CD14-positive monocyte (primary cell): ENCODE results near the gene MXI1. TPM values are rescaled to one million over a fixed set of nuclear protein-coding genes. Genes with fewer than 3 reads are reported as not detected.

Experiments
- DNase-seq, 3 donors: peaks; one replicate each; pipeline ENCODE4 v3.0.0-alpha.2; 2011 to 2022
- H2AFZ ChIP-seq: 2 replicates; pipeline ENCODE4 v1.6.0; 2012; ENCODE audit warnings: mild to moderate bottlenecking, low read depth, low read length, inconsistent platforms; ENCODE audit not compliant: insufficient read depth, poor library complexity, severe bottlenecking
- H3K27ac ChIP-seq, 2 donors: 1 replicate in 1 of 2; 2 replicates in 1 of 2; pipeline ENCODE4 v1.5.1; 2012 to 2013; ENCODE audit warnings: low read length in 2 of 2, control low read depth in 1 of 2, inconsistent platforms in 1 of 2, low read depth in 1 of 2, mild to moderate bottlenecking in 1 of 2
- H3K27me3 ChIP-seq, 2 donors: one replicate each; pipeline versions ENCODE4 v1.6.0 to v1.6.1; 2011 to 2013; ENCODE audit warnings: low read length in 2 of 2; ENCODE audit not compliant: control insufficient read depth in 2 of 2, insufficient read depth in 2 of 2
- H3K36me3 ChIP-seq, 2 donors: replicated peaks in 1 of 2; 1 replicate in 1 of 2; 2 replicates in 1 of 2; pipeline versions ENCODE4 v1.5.1 to v1.6.1; 2012 to 2013; ENCODE audit warnings: low read length in 2 of 2, control low read depth in 1 of 2, inconsistent platforms in 1 of 2, mild to moderate bottlenecking in 1 of 2; ENCODE audit not compliant: insufficient read depth in 2 of 2, control insufficient read depth in 1 of 2
- H3K4me1 ChIP-seq, 2 donors: 1 replicate in 1 of 2; 2 replicates in 1 of 2; pipeline versions ENCODE4 v1.5.1 to v1.6.1; 2012 to 2013; ENCODE audit warnings: low read length in 2 of 2, control low read depth in 1 of 2, inconsistent platforms in 1 of 2, mild to moderate bottlenecking in 1 of 2, moderate library complexity in 1 of 2; ENCODE audit not compliant: insufficient read depth in 2 of 2, control insufficient read depth in 1 of 2
- H3K4me2 ChIP-seq: replicated peaks from 2 replicates; pipeline ENCODE3; 2012; ENCODE audit warnings: low read length, moderate library complexity, mild to moderate bottlenecking; ENCODE audit not compliant: poor library complexity, severe bottlenecking; ENCODE audit errors: extremely low read depth
- H3K4me3 ChIP-seq, 3 experiments: fragments of 200-600 bp in 1 of 3; sonication (generic) in 1 of 3; replicated peaks in 1 of 3; 1 replicate in 2 of 3; 2 replicates in 1 of 3; pipeline ENCODE4 v1.5.1; 2011 to 2013; ENCODE audit warnings: low read length in 3 of 3, mild to moderate bottlenecking in 3 of 3, control low read depth in 2 of 3, low read depth in 2 of 3, inconsistent platforms in 1 of 3, moderate library complexity in 1 of 3
- H3K79me2 ChIP-seq: 2 replicates; pipeline ENCODE4 v1.6.0; 2012; ENCODE audit warnings: mild to moderate bottlenecking, control low read depth, inconsistent platforms, low read length, moderate library complexity; ENCODE audit not compliant: insufficient read depth
- H3K9ac ChIP-seq: 2 replicates; pipeline ENCODE4 v1.6.0; 2017; ENCODE audit warnings: low read length, mild to moderate bottlenecking; ENCODE audit not compliant: insufficient read depth, poor library complexity, severe bottlenecking
- H3K9me3 ChIP-seq, 2 donors: replicated peaks in 1 of 2; 1 replicate in 1 of 2; 2 replicates in 1 of 2; pipeline versions ENCODE4 v1.5.1 to v1.6.1; 2012 to 2013; ENCODE audit warnings: low read length in 2 of 2, control low read depth in 1 of 2; ENCODE audit not compliant: control insufficient read depth in 1 of 2, insufficient read depth in 1 of 2
- H4K20me1 ChIP-seq: 2 replicates; pipeline ENCODE4 v1.6.0; 2012; ENCODE audit warnings: mild to moderate bottlenecking, low read length, control low read depth, moderate library complexity; ENCODE audit not compliant: insufficient read depth
- H3K27ac Mint-ChIP-seq, 7 donors: one replicate each; pipeline ENCODE4 v1.8.0; 2020; ENCODE audit warnings: mild to moderate bottlenecking in 7 of 7, mixed read lengths in 7 of 7, moderate library complexity in 6 of 7, inconsistent platforms in 2 of 7
- H3K27me3 Mint-ChIP-seq, 3 donors: one replicate each; pipeline ENCODE4 v1.8.0; 2021 to 2022; ENCODE audit warnings: low read depth in 3 of 3, mild to moderate bottlenecking in 3 of 3, mixed read lengths in 3 of 3, moderate library complexity in 3 of 3, inconsistent platforms in 1 of 3
- H3K36me3 Mint-ChIP-seq, 2 donors: one replicate each; pipeline ENCODE4 v1.8.0; 2020; ENCODE audit warnings: mixed read lengths in 2 of 2, inconsistent platforms in 1 of 2, mild to moderate bottlenecking in 1 of 2
- H3K4me1 Mint-ChIP-seq: one replicate; pipeline ENCODE4 v1.8.0; 2020; ENCODE audit warnings: mild to moderate bottlenecking, mixed read lengths
- H3K4me3 Mint-ChIP-seq, 2 donors: one replicate each; pipeline ENCODE4 v1.8.0; 2020; ENCODE audit warnings: mild to moderate bottlenecking in 2 of 2, mixed read lengths in 2 of 2, moderate library complexity in 1 of 2
- H3K9me3 Mint-ChIP-seq, 7 donors: one replicate each; pipeline ENCODE4 v1.8.0; 2020 to 2022; ENCODE audit warnings: mixed read lengths in 7 of 7, mild to moderate bottlenecking in 6 of 7, moderate library complexity in 6 of 7, inconsistent platforms in 2 of 7
- CTCF ChIP-seq: fragments of 200-600 bp; IDR thresholded peaks from one replicate; pipeline ENCODE4 v1.8.0; 2022; ENCODE audit warnings: antibody characterized with exemption, mild to moderate bottlenecking
- WGBS: methylation state at CpG from one replicate; pipeline ENCODE4 v1.1.5; 2013; ENCODE audit warnings: missing lambda C conversion rate; ENCODE audit not compliant: insufficient coverage; 5-methylcytosine and 5-hydroxymethylcytosine counted together
- intact Hi-C, 2 donors: fragments of 100-400 bp; cut with micrococcal nuclease; formaldehyde crosslinking; loops; one replicate each; pipeline versions ENCODE4 v1.15.0 to v1.15.1; 2023
- polyA plus RNA-seq, 3 donors: library from polyadenylated mRNA; depleted of rRNA in 1 of 3; unstranded in 2 of 3; stranded (reverse) in 1 of 3; fragments of 300-500 nt in 2 of 3; fragments of >200 nt in 1 of 3; fragmentation: Illumina TruSeq in 2 of 3; gene quantifications; 1 replicate in 2 of 3; 2 replicates in 1 of 3; pipeline ENCODE4 v1.2.3, GENCODE V29; 2012 to 2021

MXI1 gene
- polyA plus RNA-seq, 3 donors: 13.1 to 25.7 (median 21.6) TPM

- peak; percentile 71 for TF ChIP-seq CTCF
- H3K36me3 ChIP-seq: no peaks in the 10 kb centered on the region
- H3K9ac ChIP-seq: no peak overlapping the region
- Mint-ChIP-seq H3K4me1 (peaks cover 15% of the 10 kb centered on the region), H3K27me3 (peaks cover 3 to 5% (median 5%) of the 10 kb centered on the region in 3 donors), H3K4me3 (no peak overlapping the region), H3K9me3 (no peaks in the 10 kb centered on the region), H3K27ac (no peak overlapping the region), H3K36me3 (no peaks in the 10 kb centered on the region)
- peaks cover 5 to 11% of the 10 kb centered on the region in 2 donors for H3K4me1 ChIP-seq
- intact Hi-C loops: loop anchor here in 1 of 2 donors (5.0 kb wide), 1 partner anchor 41 kb away; no protein-coding TSS in a partner anchor
- no CpG with 5 or more reads among the region's 3 CpGs for WGBS
- no peaks in the 10 kb centered on the region for H3K9me3 ChIP-seq
- no peaks in the 10 kb centered on the region for H4K20me1 ChIP-seq
- no peaks in the 10 kb centered on the region for H3K27me3 ChIP-seq
- peak; percentile 26 to 60 (median 49) for DNase-seq
- H3K4me3 ChIP-seq: no peak overlapping the region
- H2AFZ ChIP-seq: no peak overlapping the region
- no peaks in the 10 kb centered on the region for H3K79me2 ChIP-seq
- H3K4me2 ChIP-seq: no peak overlapping the region
- no peak overlapping the region for H3K27ac ChIP-seq
Observed at GRCh38 chr10:110311357-110311949, 104.0 kb downstream of the MXI1 start.

- H3K27me3 ChIP-seq: no peaks in the 10 kb centered on the region
- no peak overlapping the region for H3K4me2 ChIP-seq
- H2AFZ ChIP-seq: no peak overlapping the region
- peaks cover 15% of the 10 kb centered on the region for H3K4me1 Mint-ChIP-seq
- H3K27ac Mint-ChIP-seq: no peak overlapping the region
- no peak overlapping the region for H3K4me3 Mint-ChIP-seq
- WGBS: no CpG with 5 or more reads among the region's 2 CpGs
- DNase-seq: no peak
- H3K9me3 ChIP-seq: no peaks in the 10 kb centered on the region
- H3K9ac ChIP-seq: no peak overlapping the region
- no peaks in the 10 kb centered on the region for H3K79me2 ChIP-seq
- peaks cover 5 to 11% of the 10 kb centered on the region in 2 donors for H3K4me1 ChIP-seq
- no peak overlapping the region for H3K27ac ChIP-seq
- H3K9me3 Mint-ChIP-seq: no peaks in the 10 kb centered on the region
- intact Hi-C loops: loop anchor here in 1 of 2 donors (5.0 kb wide), 1 partner anchor 40 kb away; no protein-coding TSS in a partner anchor
- H4K20me1 ChIP-seq: no peaks in the 10 kb centered on the region
- H3K4me3 ChIP-seq: no peak overlapping the region
- H3K27me3 Mint-ChIP-seq: peaks cover 3 to 5% (median 5%) of the 10 kb centered on the region in 3 donors
- H3K36me3 Mint-ChIP-seq: no peaks in the 10 kb centered on the region
- H3K36me3 ChIP-seq: no peaks in the 10 kb centered on the region
- TF ChIP-seq CTCF: no peak
Observed at GRCh38 chr10:110312206-110312605, 104.8 kb downstream of the MXI1 start.
